GM23248 (cell line): ENCODE results near the gene ZCCHC2.

Experiments
- EZH2 ChIP-seq: fragments of 200-600 bp; sonication (generic); IDR thresholded peaks from 2 replicates; pipeline ENCODE4 v1.6.1; 2018; ENCODE audit warnings: antibody characterized with exemption, mild to moderate bottlenecking; ENCODE audit not compliant: insufficient read depth, poor library complexity, severe bottlenecking
- EZH2phosphoT487 ChIP-seq: fragments of 200-600 bp; sonication (generic); IDR thresholded peaks from 2 replicates; pipeline ENCODE4 v1.6.1; 2018; ENCODE audit warnings: antibody characterized with exemption, moderate library complexity, mild to moderate bottlenecking, low read depth; ENCODE audit not compliant: insufficient read depth

DNA sequence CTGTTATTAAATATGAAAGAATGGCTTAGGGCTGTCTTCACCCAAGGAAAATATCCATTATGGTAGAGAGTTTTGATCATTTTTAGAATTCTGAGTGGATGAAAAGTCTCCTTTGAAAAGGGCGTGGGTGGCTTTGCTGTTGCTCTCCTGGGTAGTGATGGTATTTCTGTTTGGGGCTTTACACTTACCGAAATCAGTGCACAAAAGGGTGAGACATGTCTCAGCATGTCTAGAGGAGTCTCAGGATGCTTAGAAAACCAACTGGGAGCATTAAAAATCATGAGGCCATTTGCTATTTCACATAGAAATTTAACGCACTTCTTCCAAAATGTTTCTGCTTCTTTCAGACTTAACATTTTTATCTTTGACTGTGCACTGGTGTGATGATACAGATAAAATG, 49.6 kb downstream of the ZCCHC2 start:
- no peak for TF ChIP-seq EZH2phosphoT487
- no peak for TF ChIP-seq EZH2
